Brain microvascular endothelial cell (primary cell): ENCODE results near the gene HES5.

ENCODE experiments used
- DNase-seq: peaks from one replicate; pipeline ENCODE4 v3.0.0-alpha.2; 2020
- H3K27ac ChIP-seq: fragments of 250-450 bp; sonication (Bioruptor Pico); 2 replicates; pipeline ENCODE4 v1.5.1; 2020; ENCODE audit warnings: mild to moderate bottlenecking, moderate library complexity
- H3K27me3 ChIP-seq: fragments of 250-450 bp; sonication (Bioruptor Pico); replicated peaks from 2 replicates; pipeline ENCODE4 v1.5.1; 2020; ENCODE audit warnings: mild to moderate bottlenecking
- H3K36me3 ChIP-seq: fragments of 250-450 bp; sonication (Bioruptor Pico); replicated peaks from 2 replicates; pipeline ENCODE4 v1.5.1; 2020; ENCODE audit warnings: mild to moderate bottlenecking
- H3K4me3 ChIP-seq: 2 replicates; pipeline ENCODE4 v1.5.1; 2011; ENCODE audit warnings: low read depth, mild to moderate bottlenecking, control low read depth, low read length, moderate library complexity
- in situ Hi-C: cut with HindIII; loops from 2 replicates; pipeline ENCODE4 v1.10.0; 2017; ENCODE audit warnings: low sequenced_read_pairs, low pct_ligation_motif_present
- TF ChIP-seq, protein P1 (sequence below): IDR thresholded peaks from 2 replicates; pipeline ENCODE4 v1.5.1; 2011; ENCODE audit warnings: low read depth, mild to moderate bottlenecking, moderate library complexity, low read length, control low read depth, inconsistent platforms; ENCODE audit errors: missing control alignments

HES5 gene

DNA sequence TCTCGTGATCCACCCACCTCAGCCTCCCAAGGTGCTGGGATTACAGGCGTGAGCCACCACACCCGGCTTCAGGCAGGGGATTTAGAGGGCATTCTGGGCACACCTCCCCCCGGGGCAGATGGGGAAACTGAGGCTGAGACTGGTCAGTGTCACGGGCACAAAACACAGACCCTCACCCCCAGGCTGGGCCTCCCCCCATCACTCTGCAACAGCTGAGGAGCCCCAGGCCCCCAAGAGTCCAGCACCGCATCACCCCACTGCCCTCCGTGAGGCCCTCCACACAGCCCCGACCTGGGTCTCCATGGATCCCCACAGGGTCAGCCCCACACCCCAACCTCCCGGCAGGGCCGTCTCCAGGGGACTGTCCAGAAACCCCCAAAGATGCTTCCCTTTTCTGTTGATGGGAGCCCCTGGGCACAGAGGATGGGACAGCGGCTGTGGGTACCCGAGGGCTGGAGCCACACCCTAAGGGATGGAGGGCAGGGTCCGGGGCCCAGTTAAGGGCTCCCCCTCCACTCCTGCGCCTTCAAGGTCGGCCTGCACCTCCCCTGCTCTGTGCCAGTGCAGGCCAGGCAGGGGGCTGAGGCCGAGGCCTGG lies 37.1 kb upstream of the HES5 start:
- Histone ChIP-seq H3K27me3 (no peaks in the 10 kb centered on the region), H3K4me3 (no peak overlapping the region), H3K36me3 (no peaks in the 10 kb centered on the region), H3K27ac (no peak overlapping the region)
- in situ Hi-C loops: no loop called here
- TF ChIP-seq, protein P1, sequence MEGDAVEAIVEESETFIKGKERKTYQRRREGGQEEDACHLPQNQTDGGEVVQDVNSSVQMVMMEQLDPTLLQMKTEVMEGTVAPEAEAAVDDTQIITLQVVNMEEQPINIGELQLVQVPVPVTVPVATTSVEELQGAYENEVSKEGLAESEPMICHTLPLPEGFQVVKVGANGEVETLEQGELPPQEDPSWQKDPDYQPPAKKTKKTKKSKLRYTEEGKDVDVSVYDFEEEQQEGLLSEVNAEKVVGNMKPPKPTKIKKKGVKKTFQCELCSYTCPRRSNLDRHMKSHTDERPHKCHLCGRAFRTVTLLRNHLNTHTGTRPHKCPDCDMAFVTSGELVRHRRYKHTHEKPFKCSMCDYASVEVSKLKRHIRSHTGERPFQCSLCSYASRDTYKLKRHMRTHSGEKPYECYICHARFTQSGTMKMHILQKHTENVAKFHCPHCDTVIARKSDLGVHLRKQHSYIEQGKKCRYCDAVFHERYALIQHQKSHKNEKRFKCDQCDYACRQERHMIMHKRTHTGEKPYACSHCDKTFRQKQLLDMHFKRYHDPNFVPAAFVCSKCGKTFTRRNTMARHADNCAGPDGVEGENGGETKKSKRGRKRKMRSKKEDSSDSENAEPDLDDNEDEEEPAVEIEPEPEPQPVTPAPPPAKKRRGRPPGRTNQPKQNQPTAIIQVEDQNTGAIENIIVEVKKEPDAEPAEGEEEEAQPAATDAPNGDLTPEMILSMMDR: no peak
- no peak for DNase-seq

DNA sequence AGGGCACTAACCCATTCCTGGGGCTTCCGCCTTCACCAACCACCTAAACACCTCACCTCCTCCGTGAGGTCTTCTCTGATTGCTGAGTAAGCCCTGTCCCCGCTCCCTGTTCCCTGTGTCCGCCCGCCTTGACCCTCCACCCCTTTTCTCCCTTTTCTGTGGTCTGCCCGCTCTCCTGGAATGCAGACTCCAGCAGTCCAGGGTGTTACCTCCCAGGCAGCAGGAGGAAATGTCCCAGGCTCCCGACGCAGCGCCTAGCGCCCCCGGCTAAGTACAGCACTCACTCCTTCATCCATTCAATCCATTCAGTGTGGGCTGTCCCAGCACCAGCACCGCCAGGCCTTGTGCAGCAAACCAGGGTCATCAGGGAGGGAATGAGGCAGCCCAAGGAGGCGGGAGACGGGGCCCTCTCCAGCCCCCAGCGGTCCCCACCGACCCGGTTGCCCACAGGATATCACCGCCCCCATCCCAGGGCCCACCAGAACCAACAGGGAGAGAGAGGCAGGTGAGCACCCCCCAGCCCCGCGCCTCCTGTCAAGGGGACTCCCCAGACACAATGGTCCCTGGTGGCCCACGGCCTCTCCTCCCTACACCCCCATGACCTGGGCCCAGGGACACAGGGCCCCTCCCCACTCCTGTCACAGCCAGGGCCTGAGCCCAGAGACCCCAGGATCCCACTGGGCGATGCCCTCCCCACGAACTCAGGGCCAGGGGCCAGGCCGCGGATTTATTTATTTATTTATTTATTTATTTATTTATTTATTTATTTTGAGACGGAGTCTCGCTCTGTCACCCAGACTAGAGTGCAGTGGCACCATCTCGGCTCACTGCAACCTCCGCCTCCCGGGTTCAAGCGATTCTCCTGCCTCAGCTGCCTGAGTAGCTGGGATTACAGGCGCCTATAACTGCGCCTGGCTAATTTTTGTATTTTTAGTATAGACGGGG lies 36.3 kb upstream of the HES5 start:
- no peak overlapping the region for H3K4me3 ChIP-seq
- no peak for DNase-seq
- H3K27me3 ChIP-seq: no peaks in the 10 kb centered on the region
- no peaks in the 10 kb centered on the region for H3K36me3 ChIP-seq
- in situ Hi-C loops: no loop called here
- no peak overlapping the region for H3K27ac ChIP-seq
- TF ChIP-seq, protein P1: no peak

DNA sequence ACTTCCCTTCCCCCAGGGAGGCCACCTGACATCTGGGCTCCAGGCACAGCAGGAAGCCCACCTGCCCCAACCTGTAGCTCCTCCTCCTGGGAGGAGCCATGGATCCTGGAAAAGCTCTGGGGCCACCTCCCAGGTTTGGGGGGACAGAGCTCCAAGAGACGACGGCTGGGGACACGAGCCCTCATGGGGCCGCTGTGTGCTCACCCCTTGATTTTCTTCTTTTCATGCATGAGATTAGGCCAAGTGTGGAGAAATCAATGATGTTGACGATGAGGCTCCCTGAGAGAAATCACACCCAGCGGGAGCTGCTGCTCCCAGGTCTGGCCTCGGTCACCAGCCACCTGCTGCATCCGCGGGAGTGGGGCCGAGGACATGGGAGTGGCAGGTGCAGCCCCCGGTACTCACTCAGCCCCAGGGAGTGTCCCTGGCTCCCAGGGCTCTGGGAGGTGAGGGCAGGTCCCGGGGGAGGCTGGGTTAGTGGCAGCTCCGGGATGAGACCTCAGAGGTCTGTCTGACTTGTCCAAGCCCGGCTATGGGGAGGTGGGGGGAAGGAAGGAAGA lies 34.8 kb upstream of the HES5 start:
- no peak for DNase-seq
- TF ChIP-seq, protein P1: no peak
- H3K4me3 ChIP-seq: no peak overlapping the region
- H3K27me3 ChIP-seq: no peaks in the 10 kb centered on the region
- no peaks in the 10 kb centered on the region for H3K36me3 ChIP-seq
- no peak overlapping the region for H3K27ac ChIP-seq
- in situ Hi-C loops: no loop called here

DNA sequence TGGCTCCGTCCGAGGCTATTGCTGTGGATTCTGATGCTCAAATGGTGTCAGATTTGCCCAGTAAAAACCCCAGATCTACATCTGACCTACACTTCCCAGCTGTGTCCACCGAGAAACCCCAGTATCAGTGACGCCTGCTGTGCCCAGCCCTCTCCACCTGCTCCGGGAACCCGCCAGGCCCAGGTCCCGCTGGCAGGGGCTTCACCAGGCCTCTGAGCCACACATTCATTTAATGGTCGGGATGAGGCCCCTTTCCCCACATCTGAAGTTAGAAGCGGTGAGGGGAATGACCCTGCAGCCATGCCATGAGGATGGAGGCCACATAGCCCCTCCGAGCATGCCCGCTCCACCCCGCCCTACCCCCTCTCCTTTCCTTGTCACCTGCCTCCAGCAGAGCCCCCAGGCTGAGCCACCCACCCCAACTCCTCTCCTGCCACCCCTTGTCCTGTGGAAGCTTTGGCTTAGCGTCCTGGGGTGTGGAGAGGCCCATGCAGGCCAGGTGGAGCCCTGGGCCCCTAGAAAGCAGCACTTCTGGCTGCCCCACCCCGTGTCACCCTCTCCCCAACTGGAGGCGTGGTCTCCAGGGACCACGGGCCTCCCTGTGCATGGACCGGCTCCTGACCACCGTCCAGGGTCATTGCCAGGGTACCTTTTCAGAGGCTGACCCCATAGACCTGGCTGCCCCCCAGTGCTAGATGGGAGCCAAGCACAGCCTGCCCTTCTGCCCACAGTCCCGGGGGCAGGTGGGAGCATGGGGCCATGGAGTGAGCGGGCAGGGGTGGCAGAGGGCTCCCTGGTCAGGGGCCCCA lies 34.1 kb upstream of the HES5 start:
- H3K36me3 ChIP-seq: no peaks in the 10 kb centered on the region

DNA sequence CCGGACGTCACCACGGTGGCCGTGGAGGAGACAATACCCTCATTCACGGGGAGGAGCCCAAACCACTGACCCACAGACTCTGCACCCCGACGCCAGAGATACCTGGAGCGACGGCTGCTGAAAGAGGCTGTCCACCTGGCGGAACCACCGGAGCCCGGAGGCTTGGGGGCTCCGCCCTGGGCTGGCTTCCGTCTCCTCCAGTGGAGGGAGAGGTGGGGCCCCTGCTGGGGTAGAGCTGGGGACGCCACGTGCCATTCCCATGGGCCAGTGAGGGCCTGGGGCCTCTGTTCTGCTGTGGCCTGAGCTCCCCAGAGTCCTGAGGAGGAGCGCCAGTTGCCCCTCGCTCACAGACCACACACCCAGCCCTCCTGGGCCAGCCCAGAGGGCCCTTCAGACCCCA lies 33.1 kb upstream of the HES5 start:
- no peaks in the 10 kb centered on the region for H3K36me3 ChIP-seq
- in situ Hi-C loops: no loop called here
- no peak for DNase-seq

More for the DNA sequence above, 34.1 kb upstream of the HES5 start:
- H3K27me3 ChIP-seq: no peaks in the 10 kb centered on the region
- DNase-seq: no peak
- in situ Hi-C loops: no loop called here
- no peak overlapping the region for H3K4me3 ChIP-seq
- TF ChIP-seq, protein P1: no peak
- no peak overlapping the region for H3K27ac ChIP-seq

More for the DNA sequence above, 33.1 kb upstream of the HES5 start:
- H3K4me3 ChIP-seq: no peak overlapping the region
- H3K27ac ChIP-seq: no peak overlapping the region
- TF ChIP-seq, protein P1: no peak
- H3K27me3 ChIP-seq: no peaks in the 10 kb centered on the region
